Neutrophil (primary cell): ENCODE measurements around the gene CACNG6.

ENCODE experiments used
- H3K27ac ChIP-seq: fragments of 200-600 bp; sonication (generic); 2 replicates; pipeline ENCODE4 v1.5.1; 2016; ENCODE audit warnings: mild to moderate bottlenecking, moderate library complexity
- H3K27me3 ChIP-seq: fragments of 200-600 bp; sonication (generic); 2 replicates; pipeline ENCODE4 v1.6.0; 2016; ENCODE audit warnings: mild to moderate bottlenecking
- H3K36me3 ChIP-seq: fragments of 200-600 bp; sonication (generic); 2 replicates; pipeline ENCODE4 v1.5.1; 2017
- H3K4me1 ChIP-seq, 2 experiments: fragments of 200-600 bp in 1 of 2; sonication (generic) in 1 of 2; 1 replicate in 1 of 2; 2 replicates in 1 of 2; pipeline versions ENCODE4 v1.5.1 to v1.6.1; 2013 to 2016; ENCODE audit warnings: low read depth in 1 of 2, low read length in 1 of 2, mild to moderate bottlenecking in 1 of 2, moderate library complexity in 1 of 2; ENCODE audit not compliant: control insufficient read depth in 1 of 2, insufficient read depth in 1 of 2
- H3K4me3 ChIP-seq, 2 experiments: fragments of 200-600 bp in 1 of 2; sonication (generic) in 1 of 2; 1 replicate in 1 of 2; 2 replicates in 1 of 2; pipeline ENCODE4 v1.5.1; 2013 to 2016; ENCODE audit warnings: low read depth in 1 of 2, low read length in 1 of 2, mild to moderate bottlenecking in 1 of 2, moderate library complexity in 1 of 2
- H3K9me3 ChIP-seq: fragments of 200-600 bp; sonication (generic); 2 replicates; pipeline ENCODE4 v1.5.1; 2016
- CTCF ChIP-seq: fragments of 200-600 bp; sonication (generic); IDR thresholded peaks from 2 replicates; pipeline ENCODE4 v1.5.1; 2016; ENCODE audit warnings: antibody characterized with exemption

CACNG6 gene

GRCh38 chr19:53957448-53958167, 33.8 kb upstream of the CACNG6 start:
- Histone ChIP-seq H3K4me3 (no peak overlapping the region), H3K9me3 (no peaks in the 10 kb centered on the region), H3K27me3 (peaks cover 93% of the 10 kb centered on the region), H3K36me3 (no peaks in the 10 kb centered on the region), H3K4me1 (no peaks in the 10 kb centered on the region), H3K27ac (no peak overlapping the region)
- TF ChIP-seq CTCF = no peak

- Histone ChIP-seq H3K27ac (no peak overlapping the region), H3K4me1 (no peaks in the 10 kb centered on the region), H3K9me3 (no peaks in the 10 kb centered on the region), H3K36me3 (no peaks in the 10 kb centered on the region), H3K4me3 (no peak overlapping the region), H3K27me3 (peaks cover 95% of the 10 kb centered on the region)
- no peak for TF ChIP-seq CTCF
Observed at GRCh38 chr19:53958168-53958571, 33.3 kb upstream of the CACNG6 start.

GRCh38 chr19:53958823-53959757, 32.3 kb upstream of the CACNG6 start:
- no peak overlapping the region for H3K4me3 ChIP-seq
- no peaks in the 10 kb centered on the region for H3K9me3 ChIP-seq
- H3K36me3 ChIP-seq = no peaks in the 10 kb centered on the region
- no peak overlapping the region for H3K27ac ChIP-seq
- H3K4me1 ChIP-seq = no peaks in the 10 kb centered on the region
- no peak for TF ChIP-seq CTCF
- peaks cover 97% of the 10 kb centered on the region for H3K27me3 ChIP-seq

GRCh38 chr19:53960187-53960586, 31.2 kb upstream of the CACNG6 start:
- Histone ChIP-seq H3K4me3 (no peak overlapping the region), H3K27ac (no peak overlapping the region), H3K9me3 (no peaks in the 10 kb centered on the region), H3K27me3 (peaks cover 100% of the 10 kb centered on the region), H3K36me3 (no peaks in the 10 kb centered on the region), H3K4me1 (no peaks in the 10 kb centered on the region)
- TF ChIP-seq CTCF = no peak

- no peaks in the 10 kb centered on the region for H3K36me3 ChIP-seq
- H3K27me3 ChIP-seq = peaks cover 100% of the 10 kb centered on the region
- no peaks in the 10 kb centered on the region for H3K4me1 ChIP-seq
- no peak overlapping the region for H3K4me3 ChIP-seq
- TF ChIP-seq CTCF = no peak
- H3K9me3 ChIP-seq = no peaks in the 10 kb centered on the region
- no peak overlapping the region for H3K27ac ChIP-seq
Observed at GRCh38 chr19:53960886-53961285, 30.6 kb upstream of the CACNG6 start.
